Measurements from ENCODE around the gene EPHB2.

The EPHB2 gene

DNA sequence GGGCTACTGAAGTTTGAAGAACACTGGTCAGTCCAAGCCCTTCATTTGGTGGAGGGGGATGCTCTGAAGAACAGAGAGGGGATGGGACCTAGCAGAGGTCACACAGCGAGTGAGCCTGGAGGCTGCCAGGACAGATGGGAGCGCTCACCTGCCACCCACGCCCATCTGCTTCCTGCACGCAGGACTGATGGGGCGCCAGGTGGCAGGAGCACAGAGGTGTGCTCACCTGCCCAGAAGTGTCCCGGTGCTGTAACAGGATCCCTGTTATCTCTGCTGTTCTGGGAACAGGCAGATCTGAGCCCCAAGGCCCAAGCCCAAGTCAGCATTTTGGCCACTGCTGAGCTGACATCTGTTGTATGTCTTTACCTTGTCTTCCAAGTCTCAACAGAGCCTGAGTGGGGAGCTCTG lies 40.5 kb downstream of the EPHB2 start:
- DNase-seq (ENCODE audit: low read depth) = no peak

DNA sequence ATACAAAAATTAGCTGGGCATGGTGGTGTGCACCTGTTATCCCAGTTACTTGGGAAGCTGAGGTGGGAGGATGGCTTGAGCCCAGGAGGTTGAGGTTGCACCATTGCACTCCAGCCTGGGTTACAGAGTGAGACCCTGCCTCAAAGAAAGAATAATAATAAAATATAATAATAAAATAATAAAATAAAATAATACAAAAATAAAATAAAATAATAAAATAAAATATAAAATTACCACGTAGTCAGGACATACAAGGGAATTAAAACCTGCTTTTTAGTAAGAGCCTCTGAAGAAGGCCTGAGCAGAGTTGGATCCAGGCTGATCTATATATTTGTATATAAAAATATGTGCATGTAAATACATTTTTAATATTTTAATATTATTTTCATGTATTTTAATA lies 41.7 kb downstream of the EPHB2 start:
- DNase-seq (ENCODE audit: low read depth) = no peak

DNA sequence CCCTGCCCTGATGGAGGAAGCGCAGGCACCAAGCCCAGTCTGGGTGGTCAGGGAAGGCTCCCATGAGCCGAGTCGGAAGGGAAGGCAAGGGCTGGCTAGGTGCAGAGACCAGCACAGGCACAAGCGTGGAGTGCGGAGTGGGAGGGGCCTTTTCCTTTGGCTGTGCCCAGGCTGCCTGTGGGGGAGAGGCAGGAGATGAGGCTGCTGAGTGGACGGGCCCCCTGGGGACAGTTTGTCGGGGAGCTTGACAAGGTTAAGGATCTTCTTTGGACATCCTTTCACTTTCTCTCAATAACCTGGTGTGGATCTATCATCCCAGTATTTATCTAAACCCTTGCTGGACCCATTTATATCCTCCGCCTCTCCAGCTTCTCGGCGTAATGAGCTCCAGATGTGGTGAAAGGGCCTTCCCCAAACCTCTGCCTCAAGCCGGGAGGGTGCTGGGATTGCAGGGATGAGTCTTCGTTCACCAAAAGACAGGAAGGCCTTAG lies 42.9 kb downstream of the EPHB2 start:
- no peak for DNase-seq (ENCODE audit: low read depth)

DNA sequence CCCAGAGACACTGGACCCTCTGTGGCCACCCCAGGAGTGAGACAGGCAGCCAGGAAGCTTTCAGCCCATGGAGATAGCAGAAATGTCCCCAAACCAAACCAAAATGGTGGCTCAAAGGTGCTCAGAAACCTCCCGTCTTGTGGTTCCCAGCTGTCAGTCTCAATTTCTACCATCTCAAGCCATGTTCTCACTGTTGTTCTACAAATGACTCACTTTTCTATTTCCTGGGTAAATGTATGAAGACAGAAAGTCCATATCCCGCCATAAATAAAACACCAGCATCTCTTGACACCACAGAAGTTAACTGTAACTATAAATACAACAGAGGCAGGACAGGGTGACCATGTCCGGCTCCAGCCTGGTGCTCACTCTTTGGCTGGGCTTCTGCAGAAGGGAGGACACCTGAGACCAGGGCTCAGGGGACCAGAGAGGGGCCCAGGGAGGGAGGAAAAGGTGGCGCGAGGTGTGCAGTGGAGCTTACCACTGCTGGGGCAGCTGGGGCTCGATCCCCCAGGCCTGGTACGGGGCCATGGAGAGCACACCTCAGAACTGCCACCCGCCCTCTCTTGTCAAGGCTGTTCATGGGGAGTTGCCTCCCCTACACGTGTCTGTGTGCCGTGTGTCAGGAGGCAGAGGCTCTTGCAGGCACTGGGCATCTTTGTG lies 43.6 kb downstream of the EPHB2 start:
- no peak for DNase-seq (ENCODE audit: low read depth)

DNA sequence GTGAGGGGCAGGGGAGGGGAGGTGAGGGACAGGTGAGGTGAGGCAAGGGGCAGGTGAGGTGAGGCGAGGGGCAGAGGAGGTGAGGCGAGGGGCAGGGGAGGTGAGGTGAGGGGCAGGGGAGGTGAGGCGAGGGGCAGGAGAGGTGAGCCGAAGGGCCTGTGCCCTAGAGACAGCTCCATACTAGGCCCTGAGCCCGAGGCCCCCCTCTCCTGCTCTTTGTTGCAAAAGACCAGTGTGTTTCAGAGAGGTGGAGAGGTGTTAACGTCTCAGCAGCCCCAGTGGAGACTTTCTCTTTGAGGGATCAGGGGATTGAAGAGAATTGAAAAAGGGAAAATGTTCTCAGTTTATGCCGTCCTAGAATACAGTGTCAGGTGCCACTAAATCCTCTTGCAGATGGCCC lies 44.2 kb downstream of the EPHB2 start:
- DNase-seq (ENCODE audit: low read depth) = no peak

DNA sequence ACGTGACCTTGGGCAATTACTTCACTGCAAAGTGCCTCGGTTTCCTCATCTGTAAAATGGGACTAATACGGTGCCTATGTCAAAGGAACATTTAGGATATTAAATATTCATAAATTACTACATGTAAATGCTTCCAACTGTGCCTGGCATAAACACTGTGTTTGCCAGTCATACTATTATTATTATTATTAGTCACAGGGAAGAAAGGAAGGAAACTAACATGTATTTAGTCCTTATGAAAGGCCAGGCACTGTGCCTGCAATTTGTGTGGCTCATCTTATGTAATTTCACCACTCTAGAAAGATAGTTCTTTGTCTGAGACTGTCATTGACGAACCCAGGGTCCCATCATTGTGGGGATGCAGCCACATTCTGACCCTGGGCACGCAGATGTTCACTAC lies 45.0 kb downstream of the EPHB2 start:
- no peak for DNase-seq (ENCODE audit: low read depth)

DNA sequence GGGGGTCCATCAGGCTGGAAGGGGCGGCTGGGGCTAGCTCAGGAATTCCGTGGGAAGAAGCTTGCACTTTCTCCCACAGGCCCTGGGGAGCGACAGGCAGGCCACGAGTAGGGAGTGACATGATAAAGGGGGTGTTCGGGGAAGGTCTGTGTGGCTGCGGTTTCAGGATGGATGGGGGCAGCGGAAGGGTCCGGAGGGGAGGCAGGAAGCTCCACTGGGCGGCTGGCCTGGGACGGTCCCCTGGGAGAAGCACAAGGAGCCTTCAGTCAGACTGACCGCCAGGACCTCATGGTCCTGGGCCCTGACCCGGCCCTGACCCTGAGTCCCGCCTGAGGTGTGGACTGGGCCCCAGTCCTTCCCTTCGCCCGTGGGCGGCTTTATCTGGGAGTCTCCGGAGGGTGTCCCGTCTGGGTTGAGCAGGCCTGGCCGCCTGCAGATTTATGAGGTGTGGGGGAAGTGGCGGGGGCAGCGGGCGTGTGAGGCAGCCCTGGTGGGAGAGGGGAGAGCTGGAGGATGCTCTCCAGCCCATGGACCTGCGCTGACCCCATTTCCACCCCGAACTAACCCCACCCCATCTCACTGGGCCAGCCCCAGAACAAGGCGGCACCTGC lies 45.6 kb downstream of the EPHB2 start:
- DNase-seq (ENCODE audit: low read depth) = no peak

DNA sequence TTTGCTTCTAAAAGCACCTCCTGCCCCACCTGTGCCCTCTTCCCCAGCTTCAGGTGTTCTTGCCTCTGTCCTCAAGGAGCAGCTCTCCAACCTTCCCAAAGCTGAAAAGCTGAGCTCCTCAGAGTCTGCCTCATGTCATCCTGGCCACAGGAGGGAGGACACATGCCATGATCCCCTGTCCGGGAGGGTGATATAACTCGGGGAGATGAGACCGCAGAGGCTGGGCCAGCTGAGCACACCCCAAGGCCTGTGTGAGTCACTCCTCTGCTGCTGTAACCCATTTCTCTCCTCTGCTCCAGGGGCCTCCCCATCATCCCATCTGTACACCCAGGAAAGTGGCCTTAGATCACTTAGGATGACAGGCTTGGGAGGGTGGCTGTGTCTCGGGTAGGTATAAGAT lies 49.8 kb downstream of the EPHB2 start:
- no peak for DNase-seq (ENCODE audit: low read depth)

DNA sequence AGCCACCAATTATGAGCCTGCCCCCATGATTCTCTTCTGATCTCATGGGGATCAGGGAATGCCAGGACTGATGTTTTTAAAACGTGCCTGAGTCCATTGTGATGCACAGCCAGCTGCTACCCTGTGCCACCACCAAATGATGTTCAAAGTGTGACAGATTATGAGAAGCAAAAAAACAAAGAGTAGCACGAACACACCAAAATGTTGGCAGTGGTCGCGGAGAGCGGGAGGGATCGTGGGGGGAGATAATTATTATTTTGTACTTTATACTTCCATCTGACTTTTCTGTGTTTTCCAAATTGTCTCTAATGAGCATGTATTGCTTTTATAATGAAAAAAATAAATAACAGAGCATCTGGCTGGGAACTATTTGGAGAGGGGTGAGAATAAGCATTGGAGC lies 50.5 kb downstream of the EPHB2 start:
- DNase-seq (ENCODE audit: low read depth) = no peak

DNA sequence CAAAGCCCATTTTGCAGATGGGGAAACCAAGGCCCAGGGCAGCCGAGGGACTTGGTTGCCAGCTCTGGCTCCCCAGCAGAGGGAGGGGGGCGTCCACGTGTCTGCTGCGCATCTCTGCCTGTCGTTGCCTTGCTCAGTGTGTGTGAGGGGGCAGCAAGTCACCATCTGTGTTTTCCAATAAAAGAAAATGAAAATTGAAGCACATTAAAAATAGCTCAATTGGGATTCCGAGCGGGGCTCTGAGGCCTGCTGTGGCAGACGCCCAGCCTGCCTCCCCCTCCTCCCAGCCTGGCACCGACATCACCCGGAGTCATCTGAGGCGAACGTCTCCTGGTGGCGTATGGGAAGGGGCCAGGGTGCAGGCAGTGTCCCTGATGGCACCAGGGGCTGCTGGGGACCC lies 51.2 kb downstream of the EPHB2 start:
- DNase-seq (ENCODE audit: low read depth) = no peak

DNA sequence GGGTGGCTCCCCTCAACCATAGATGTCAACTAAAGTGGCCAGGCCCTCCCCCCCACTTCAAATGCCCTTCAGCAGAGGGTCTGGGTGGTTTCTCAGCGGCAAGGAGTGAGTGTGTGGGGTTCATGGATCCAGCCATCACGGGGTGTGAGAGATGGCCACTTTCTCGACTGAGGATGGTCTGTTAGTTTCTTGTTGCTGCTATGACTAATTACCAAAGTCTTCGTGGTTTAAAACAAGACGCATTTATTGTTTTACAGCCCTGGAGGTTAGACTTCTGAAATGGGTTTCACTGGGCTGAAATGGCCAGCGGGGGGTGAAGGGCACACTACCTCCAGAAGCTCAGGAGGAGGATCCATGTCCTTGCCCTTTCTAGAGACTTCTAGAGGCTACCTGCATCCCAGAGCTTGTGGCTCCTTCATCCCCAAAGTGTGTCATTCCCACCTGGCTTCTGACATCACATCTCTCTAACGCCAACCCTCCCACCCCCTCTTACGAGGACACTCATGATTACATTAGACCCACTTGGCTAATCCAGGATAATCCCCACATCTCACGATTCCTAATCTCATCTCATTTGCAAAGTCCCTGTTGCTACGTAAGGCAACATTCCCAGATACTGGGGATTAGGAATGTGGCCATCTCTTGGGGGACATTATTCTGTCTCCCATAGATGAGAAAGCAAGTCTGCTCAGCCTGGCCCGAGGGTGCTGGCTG lies 53.0 kb downstream of the EPHB2 start:
- DNase-seq (ENCODE audit: low read depth) = no peak

DNA sequence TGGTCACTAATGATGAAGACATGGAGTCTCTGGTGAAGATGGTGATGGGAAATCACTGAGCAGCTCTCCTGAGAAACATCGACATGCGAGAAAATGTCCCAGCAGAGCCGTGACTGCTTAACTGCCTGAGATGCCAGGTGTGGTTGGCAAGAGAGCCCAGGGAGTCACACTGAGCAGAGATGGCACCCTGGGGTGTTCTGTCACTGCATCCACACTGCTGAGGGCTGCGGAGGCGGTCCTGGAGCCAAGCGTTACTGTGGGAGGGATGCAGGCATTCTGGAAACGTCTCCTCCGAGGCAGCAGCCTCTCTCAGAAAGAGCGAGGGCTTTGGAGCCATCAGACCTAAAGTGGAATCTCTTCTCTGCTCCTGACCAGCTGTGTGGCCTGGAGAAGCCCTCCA lies 57.2 kb downstream of the EPHB2 start:
- DNase-seq (ENCODE audit: low read depth) = no peak

DNA sequence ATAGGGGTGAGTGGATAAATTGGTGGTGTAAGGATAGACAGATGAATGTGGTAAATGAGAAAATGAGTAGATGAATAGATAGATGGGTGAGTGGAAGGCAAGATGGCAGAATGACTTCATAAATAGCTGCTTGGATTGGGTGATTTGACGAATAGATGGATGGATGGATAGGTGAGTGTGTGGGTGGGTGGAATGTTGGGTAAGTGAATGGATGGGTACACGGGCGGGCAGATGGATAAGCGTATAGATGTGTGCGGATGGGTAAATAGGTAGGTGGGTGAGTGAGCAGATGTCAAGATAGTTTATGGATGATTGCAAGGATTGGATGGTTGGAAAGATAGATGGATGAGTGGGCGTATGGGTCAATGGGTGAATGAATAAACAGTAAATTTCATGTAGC lies 59.3 kb downstream of the EPHB2 start:
- no peak for DNase-seq (ENCODE audit: low read depth)

DNA sequence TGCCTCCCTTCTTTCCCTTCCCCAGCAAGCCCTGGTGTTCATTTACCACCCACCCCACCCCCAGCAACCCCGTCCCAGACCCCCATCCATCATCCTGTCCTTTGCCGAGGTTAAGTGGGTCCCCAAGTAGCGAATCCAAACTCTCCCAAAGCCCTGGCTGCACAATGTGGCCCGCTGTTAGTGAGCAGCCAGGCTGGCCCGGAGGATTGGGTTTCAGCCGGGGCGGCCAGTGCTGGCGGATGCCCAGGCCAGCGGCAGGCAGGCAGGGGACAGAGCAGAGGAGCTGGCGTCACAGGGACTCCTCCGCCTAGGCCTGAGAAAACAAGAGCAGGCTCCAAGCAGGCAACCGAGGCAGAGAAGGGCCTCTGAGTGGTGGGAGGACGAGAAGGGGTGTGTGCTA lies 61.4 kb downstream of the EPHB2 start:
- no peak for DNase-seq (ENCODE audit: low read depth)

DNA sequence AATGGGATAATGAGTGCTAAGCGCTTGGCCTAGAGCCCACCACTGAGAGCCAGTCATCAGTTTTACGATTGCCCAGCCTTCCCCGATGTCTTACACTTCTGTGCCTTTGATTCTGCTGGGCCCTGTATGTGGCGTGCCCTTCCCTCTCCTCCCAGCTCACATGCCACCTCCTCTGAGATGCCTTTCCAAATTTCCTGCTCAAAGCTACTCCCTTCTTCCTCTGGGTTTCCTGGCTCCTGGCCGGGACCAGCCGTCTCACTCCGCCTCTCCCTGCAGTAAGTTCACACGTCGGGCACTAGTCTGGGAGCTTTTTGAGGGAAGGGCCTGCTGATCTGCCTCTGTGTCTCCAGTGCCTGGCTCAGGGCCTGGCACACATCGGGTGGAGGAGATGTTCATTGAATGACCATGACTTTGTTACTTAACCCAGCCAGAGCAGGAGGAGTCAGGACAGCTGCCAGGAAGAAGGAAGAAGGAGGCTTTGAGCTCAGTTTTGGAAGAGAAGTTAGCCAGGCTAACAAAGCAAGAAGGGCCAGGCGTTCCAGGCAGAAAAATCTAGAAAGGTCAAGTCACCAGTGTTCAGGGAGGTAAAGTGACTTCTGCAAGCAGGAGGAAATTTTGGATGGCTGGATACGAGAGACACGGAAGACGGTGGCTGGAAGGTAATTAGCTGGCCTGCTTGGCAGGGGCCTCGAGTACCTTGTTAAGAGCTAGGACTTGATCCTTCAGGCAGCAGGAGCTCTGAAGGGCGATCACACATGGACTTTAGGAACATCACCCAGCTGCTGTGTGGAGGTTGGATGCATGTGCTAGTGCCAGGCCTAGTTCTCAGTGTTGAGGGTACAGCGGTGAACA lies 63.6 kb downstream of the EPHB2 start:
- DNase-seq (ENCODE audit: low read depth) = no peak

DNA sequence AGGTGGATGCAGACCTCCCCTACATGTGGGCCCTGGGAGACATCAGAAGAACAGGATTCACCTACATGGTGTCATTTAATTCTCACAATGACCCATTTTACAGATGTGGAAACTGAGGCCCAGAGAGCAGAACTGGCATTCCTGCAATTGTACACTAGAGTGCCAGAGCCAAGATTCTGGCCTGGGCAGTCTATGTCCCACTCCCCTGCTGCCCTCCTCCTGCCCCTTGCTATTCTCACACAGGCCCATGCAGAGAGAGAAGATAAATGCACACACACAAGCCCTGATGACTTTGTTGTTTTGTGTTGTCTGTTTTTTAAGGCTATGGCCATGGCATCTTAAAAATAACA lies 64.2 kb downstream of the EPHB2 start:
- DNase-seq (ENCODE audit: low read depth) = no peak

DNA sequence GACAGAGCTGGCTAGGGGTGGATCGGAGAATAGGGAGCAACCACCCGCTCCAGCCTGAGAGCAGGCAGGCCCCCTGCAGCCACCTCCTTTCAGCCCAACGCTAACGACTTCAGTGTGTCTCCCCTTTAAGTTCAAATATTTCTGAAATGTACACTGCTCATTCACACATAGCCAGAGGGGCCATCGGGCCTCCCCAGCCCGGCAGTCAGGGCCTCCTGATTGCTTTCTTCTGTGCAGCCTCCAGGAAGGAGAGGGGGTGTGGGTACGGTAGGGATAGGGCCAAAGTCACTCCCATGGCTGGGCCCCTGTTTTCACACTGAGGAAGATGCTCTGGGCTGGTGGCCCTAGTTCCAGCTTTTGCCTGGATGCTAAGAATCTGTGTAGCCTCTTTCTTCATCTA lies 64.8 kb downstream of the EPHB2 start:
- no peak for DNase-seq (ENCODE audit: low read depth)

DNA sequence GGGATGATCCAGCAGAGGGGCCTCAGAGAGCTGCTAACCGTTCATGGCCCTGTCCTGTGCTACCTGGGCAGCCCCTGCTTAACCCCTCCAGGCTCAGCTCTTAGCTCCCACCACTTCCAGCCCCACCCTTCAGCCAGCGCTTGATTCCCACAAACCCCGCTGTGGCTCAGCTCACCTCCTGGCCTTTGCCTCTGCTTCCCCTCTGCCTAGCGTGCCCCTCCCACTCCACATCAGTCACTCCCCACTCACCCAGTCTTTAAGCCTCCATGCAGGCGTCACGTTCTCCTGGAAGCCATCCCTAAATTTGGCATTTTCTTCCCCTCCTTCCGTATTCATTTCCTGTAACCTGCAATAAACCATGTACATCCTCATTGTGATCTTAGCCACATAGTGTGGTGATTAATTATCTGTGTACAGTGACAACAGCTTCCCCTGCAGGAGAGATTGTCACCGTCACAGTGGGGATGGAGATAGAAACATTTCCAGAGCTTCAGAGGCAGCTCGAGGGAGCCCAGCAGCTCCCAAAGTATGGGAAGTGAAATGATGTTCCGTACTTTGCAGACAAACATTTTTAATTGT lies 65.5 kb downstream of the EPHB2 start:
- no peak for DNase-seq (ENCODE audit: low read depth)

DNA sequence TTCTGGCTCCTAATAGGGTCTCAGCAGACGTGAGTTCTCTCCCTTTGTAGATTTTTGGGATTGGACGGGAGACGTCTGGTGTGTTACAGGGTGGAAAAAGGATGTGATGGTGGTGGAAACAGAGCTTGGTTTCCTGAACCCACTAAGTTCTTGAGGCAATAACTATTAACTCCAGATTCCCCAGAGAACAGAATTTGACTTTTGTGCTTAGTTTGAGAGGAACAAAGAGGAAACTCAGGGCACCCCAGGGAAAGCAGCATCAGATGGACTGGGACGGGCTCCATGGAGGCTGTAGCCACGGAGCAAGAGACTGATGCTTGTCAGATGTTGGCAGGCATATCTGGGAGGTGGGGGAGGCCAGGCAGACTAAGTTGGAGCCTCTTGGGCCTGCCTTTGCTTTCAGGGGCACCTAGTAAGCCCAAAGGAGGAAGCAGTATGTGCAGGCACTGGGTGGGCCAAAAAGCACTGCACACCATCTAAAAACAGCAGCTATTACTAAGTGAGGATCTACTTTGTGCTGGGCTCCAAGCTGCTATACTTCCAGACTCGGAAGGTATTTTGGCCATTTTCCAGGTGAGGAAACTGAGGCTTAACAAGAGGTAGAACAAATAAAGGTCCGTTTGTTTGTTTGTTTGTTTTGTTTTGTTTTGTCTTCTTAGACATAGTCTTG lies 66.9 kb downstream of the EPHB2 start:
- DNase-seq (ENCODE audit: low read depth) = no peak

DNA sequence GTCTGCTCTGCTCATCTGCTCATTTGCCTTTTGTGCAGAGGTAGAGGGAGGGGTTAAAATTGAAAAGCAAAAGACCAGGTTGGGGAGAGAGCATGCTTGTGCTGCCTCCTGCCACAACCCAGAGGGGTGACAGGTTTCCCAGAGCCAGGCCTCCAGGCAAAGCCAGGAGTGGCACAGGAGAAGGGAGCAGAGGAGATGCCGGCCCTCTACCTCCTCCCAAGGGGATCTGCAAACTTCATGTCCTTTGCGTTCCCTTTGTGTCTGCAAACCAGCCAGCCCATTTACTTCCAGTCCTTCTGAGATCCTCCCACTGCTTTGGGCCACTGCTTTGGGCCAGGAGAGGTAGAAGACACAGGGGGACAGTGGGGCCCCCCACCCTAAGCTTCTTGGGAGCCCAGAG lies 67.8 kb downstream of the EPHB2 start:
- no peak for DNase-seq (ENCODE audit: low read depth)

DNA sequence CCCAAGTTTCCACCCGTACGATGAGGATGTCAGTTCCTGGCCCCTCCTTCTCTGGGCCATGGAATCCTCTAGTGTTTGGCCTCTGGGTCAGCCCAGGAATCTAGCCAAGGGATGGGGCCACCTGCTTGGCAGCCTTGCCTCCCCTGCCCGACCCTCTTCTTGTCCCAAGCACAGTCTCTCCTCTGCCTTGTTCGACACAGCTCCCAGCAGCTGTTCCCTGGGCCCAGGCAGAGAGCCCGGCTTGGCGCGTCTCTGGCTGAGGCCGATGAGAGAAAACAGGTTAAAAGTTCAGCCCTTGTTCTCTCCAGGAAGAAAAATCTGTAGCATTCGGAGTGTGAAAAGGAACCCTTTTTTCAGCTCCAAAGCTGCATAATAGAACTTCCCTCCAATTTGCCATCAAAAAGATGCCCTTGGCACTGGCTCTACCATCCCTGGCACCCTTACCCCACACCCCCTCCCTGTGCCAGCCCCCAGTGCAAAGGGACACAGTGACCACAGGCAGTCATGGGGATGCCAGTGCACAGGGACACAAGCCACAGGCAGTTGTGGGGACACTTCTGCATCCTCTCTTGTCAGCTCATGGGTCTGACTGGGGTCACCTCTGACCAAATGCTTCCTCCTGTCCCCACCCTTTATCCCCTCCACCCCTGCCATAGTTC lies 68.4 kb downstream of the EPHB2 start:
- DNase-seq (ENCODE audit: low read depth) = no peak
